Anterior cingulate cortex (tissue), 58 donors: ENCODE data around the gene FDXR.

Source experiments
- DNase-seq, 58 donors: peaks; one replicate each; lab custom pipeline; 2025; lab: John Stamatoyannopoulos, UW

FDXR gene

GRCh38 chr17:74840989-74841666 lies 31.7 kb downstream of the FDXR start:
- DNase-seq: peak in 46 of 58 donors; percentile 14 to 74 (median 51)

- no peak for DNase-seq
Observed at GRCh38 chr17:74839990-74840852, 32.6 kb downstream of the FDXR start.

GRCh38 chr17:74838274-74838673 lies 34.5 kb downstream of the FDXR start:
- DNase-seq: no peak

GRCh38 chr17:74836691-74837467 lies 35.9 kb downstream of the FDXR start:
- peak in 11 of 58 donors; percentile 20 to 86 (median 49) for DNase-seq

GRCh38 chr17:74836191-74836590 lies 36.6 kb downstream of the FDXR start:
- DNase-seq: no peak

- peak in 44 of 58 donors; percentile 10 to 72 (median 40) for DNase-seq
Observed at GRCh38 chr17:74833501-74834377, 39.1 kb downstream of the FDXR start.

- DNase-seq: no peak
Observed at GRCh38 chr17:74832421-74832820, 40.4 kb downstream of the FDXR start.

GRCh38 chr17:74831444-74832146 lies 41.2 kb downstream of the FDXR start:
- no peak for DNase-seq

GRCh38 chr17:74830861-74831260 lies 41.9 kb downstream of the FDXR start:
- no peak for DNase-seq

GRCh38 chr17:74827800-74828199 lies 45.0 kb downstream of the FDXR start:
- DNase-seq: peak in 7 of 58 donors; percentile 11 to 38 (median 26)

- DNase-seq: peak in 18 of 58 donors; percentile 16 to 52 (median 32)
Observed at GRCh38 chr17:74825952-74826719, 46.7 kb downstream of the FDXR start.

GRCh38 chr17:74824961-74825627 lies 47.7 kb downstream of the FDXR start:
- peak in 4 of 58 donors; percentile 15 to 38 (median 32) for DNase-seq

GRCh38 chr17:74822939-74823367 lies 49.8 kb downstream of the FDXR start:
- peak in 51 of 58 donors; percentile 24 to 92 (median 70) for DNase-seq

- peak in 4 of 58 donors; percentile 51 to 80 (median 71) for DNase-seq
Observed at GRCh38 chr17:74822335-74822938, 50.4 kb downstream of the FDXR start.

- DNase-seq: peak in 3 of 58 donors; percentile 20 to 45 (median 44)
Observed at GRCh38 chr17:74821655-74822334, 51.0 kb downstream of the FDXR start.

- DNase-seq: no peak
Observed at GRCh38 chr17:74819801-74820436, 52.9 kb downstream of the FDXR start.
